Neuronal stem cell (in vitro differentiated cells): ENCODE measurements around the gene GALC.

Source experiments
- DNase-seq: peaks from one replicate; pipeline ENCODE4 v3.0.0-alpha.2; 2013; ENCODE audit warnings: low spot score
- H2AFZ ChIP-seq: one replicate; pipeline ENCODE4 v1.6.1; 2013; ENCODE audit warnings: mild to moderate bottlenecking, low read length, inconsistent platforms
- H2AK5ac ChIP-seq: 2 replicates; pipeline ENCODE4 v1.6.1; 2013; ENCODE audit warnings: low read depth, mild to moderate bottlenecking, inconsistent platforms, low read length, moderate library complexity, mixed read lengths
- H2BK120ac ChIP-seq: 2 replicates; pipeline ENCODE4 v1.6.1; 2013; ENCODE audit warnings: low read depth, mild to moderate bottlenecking, inconsistent platforms, low read length, moderate library complexity, mixed read lengths
- H2BK12ac ChIP-seq: one replicate; pipeline ENCODE4 v1.6.1; 2013; ENCODE audit warnings: low read length, inconsistent platforms
- H2BK15ac ChIP-seq: 2 replicates; pipeline ENCODE4 v1.6.1; 2013; ENCODE audit warnings: mild to moderate bottlenecking, low read length, inconsistent platforms, mixed read lengths
- H2BK5ac ChIP-seq: one replicate; pipeline ENCODE4 v1.6.1; 2013; ENCODE audit warnings: inconsistent platforms, mild to moderate bottlenecking, low read length, moderate library complexity
- H3K14ac ChIP-seq: one replicate; pipeline ENCODE4 v1.6.1; 2013; ENCODE audit warnings: low read length, inconsistent platforms
- H3K18ac ChIP-seq: 2 replicates; pipeline ENCODE4 v1.6.1; 2013; ENCODE audit warnings: low read length, inconsistent platforms
- H3K23ac ChIP-seq: 2 replicates; pipeline ENCODE4 v1.6.1; 2013; ENCODE audit warnings: low read depth, mild to moderate bottlenecking, mixed read lengths, low read length, inconsistent platforms; ENCODE audit not compliant: poor library complexity
- H3K27ac ChIP-seq: replicated peaks from 3 replicates; pipeline ENCODE4 v1.5.1; 2013; ENCODE audit warnings: low read length, inconsistent platforms
- H3K27me3 ChIP-seq, 3 experiments: 2 replicates each; pipeline ENCODE4 v1.6.1; 2013; ENCODE audit warnings: low read length in 3 of 3, mild to moderate bottlenecking in 2 of 3, inconsistent platforms in 1 of 3, low read depth in 1 of 3, mixed read lengths in 1 of 3, moderate library complexity in 1 of 3; ENCODE audit not compliant: control insufficient read depth in 3 of 3, insufficient read depth in 3 of 3
- H3K36me3 ChIP-seq, 2 donors: replicated peaks in 1 of 2; 2 replicates each; pipeline ENCODE4 v1.6.1; 2013; ENCODE audit warnings: low read length in 2 of 2; ENCODE audit not compliant: control insufficient read depth in 2 of 2, insufficient read depth in 2 of 2
- H3K4ac ChIP-seq: 2 replicates; pipeline ENCODE4 v1.6.1; 2013; ENCODE audit warnings: inconsistent platforms, mild to moderate bottlenecking, low read length, moderate library complexity
- H3K4me1 ChIP-seq, 2 donors: 1 replicate in 1 of 2; 2 replicates in 1 of 2; pipeline ENCODE4 v1.6.1; 2013; ENCODE audit warnings: low read length in 2 of 2, low read depth in 1 of 2; ENCODE audit not compliant: control insufficient read depth in 2 of 2, insufficient read depth in 1 of 2
- H3K4me2 ChIP-seq: one replicate; pipeline ENCODE4 v1.6.1; 2013; ENCODE audit warnings: mild to moderate bottlenecking, low read length, inconsistent platforms; ENCODE audit not compliant: insufficient read depth, poor library complexity, severe bottlenecking
- H3K4me3 ChIP-seq, 2 donors: 2 replicates each; pipeline ENCODE4 v1.5.1; 2013; ENCODE audit warnings: low read length in 2 of 2, mild to moderate bottlenecking in 2 of 2, inconsistent platforms in 1 of 2, moderate library complexity in 1 of 2
- H3K79me1 ChIP-seq: one replicate; pipeline ENCODE4 v1.6.1; 2013; ENCODE audit warnings: low read depth, mild to moderate bottlenecking, inconsistent platforms, low read length, moderate library complexity
- H3K9ac ChIP-seq: one replicate; pipeline ENCODE4 v1.6.1; 2013; ENCODE audit warnings: mild to moderate bottlenecking, low read depth, low read length, inconsistent platforms; ENCODE audit not compliant: poor library complexity
- H3K9me3 ChIP-seq, 2 donors: replicated peaks in 1 of 2; 2 replicates each; pipeline versions ENCODE3 to v1.6.1; 2013; ENCODE audit warnings: low read length in 2 of 2, mild to moderate bottlenecking in 2 of 2, inconsistent platforms in 1 of 2, low read depth in 1 of 2, mixed read lengths in 1 of 2, moderate library complexity in 1 of 2; ENCODE audit not compliant: control insufficient read depth in 2 of 2, insufficient read depth in 1 of 2
- H4K8ac ChIP-seq: one replicate; pipeline ENCODE4 v1.6.1; 2013; ENCODE audit warnings: low read depth, mild to moderate bottlenecking, inconsistent platforms, low read length, moderate library complexity
- H4K91ac ChIP-seq: one replicate; pipeline ENCODE4 v1.6.1; 2013; ENCODE audit warnings: low read length, low read depth, mild to moderate bottlenecking, inconsistent platforms; ENCODE audit not compliant: poor library complexity
- WGBS, 2 donors: extraction: QIAGEN DNeasy Blood & Tissue Kit; methylation state at CpG; one replicate each; pipeline ENCODE4 v1.1.7; 2013; ENCODE audit warnings: missing lambda C conversion rate in 2 of 2, mixed read lengths in 1 of 2; ENCODE audit not compliant: insufficient read length in 2 of 2, insufficient replicate concordance in 1 of 2; ENCODE audit errors: extremely low coverage in 2 of 2; 5-methylcytosine and 5-hydroxymethylcytosine counted together

Gene GALC

DNA sequence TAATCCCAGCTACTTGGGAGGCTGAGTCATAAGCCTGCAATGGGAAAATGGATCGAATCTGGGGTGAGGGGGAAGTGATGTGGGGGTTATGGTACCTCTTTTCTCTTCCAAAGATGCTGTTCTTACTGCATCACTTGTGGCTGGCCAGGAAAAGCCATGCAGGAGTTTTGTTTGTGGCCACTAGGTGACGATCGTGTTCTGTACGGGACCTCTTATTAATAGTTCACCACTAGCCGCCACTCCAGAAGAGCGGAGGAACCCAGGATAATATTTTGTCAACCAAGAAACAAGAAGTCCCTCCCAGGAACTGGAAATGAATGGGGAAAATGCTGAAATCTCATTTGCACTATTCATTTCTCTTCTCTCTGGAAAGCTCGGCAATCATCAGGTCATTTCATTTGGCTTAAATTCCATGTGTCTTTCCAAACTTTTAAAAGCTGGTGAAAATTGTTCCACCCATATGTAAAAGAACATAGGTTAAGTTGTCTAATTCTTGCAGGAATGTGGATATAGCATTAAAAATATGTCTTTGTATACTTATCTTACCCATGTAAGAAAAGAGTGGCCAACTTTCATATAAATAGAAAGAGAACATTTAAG is 20.9 kb upstream of the GALC start:
- Histone ChIP-seq H3K14ac (no peak overlapping the region), H4K8ac (no peak overlapping the region), H3K18ac (no peak overlapping the region), H3K79me1 (no peaks in the 10 kb centered on the region), H2BK15ac (no peak overlapping the region), H2BK120ac (no peak overlapping the region), H3K9ac (no peak overlapping the region), H2BK5ac (no peak overlapping the region), H3K27ac (no peak overlapping the region), H3K4me1 (no peaks in the 10 kb centered on the region), H4K91ac (no peak overlapping the region), H3K4me3 (no peak overlapping the region), H3K4ac (no peak overlapping the region), H3K27me3 (no peaks in the 10 kb centered on the region), H2BK12ac (no peak overlapping the region), H2AK5ac (no peak overlapping the region), H3K23ac (no peak overlapping the region), H3K36me3 (no peaks in the 10 kb centered on the region), H3K4me2 (no peak overlapping the region), H2AFZ (peak overlapping the region; percentile 70), H3K9me3 (peaks cover 0 to 3% of the 10 kb centered on the region in 2 donors)
- no CpG with 5 or more reads among the region's 7 CpGs for WGBS, 2 donors
- DNase-seq, result peak; percentile 56

DNA sequence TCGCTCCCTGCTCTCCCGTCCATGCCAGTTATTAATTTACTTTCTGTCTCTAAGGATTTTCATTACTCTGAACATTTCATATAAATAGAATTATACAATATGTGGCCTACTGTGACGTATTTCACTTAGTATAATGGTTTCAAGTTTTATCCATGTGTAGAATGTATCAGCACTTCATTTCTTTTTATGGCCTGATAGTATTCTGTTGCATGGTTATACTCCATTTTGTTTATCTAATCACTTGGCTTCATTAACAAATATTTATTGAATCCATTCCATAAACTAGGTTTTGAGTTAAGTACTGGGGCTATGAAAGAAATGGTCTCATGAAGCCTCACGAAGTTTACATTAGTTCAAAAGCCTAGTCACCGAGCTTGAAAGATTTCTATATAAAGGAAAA is 19.5 kb upstream of the GALC start:
- no peak overlapping the region for H2BK120ac ChIP-seq
- H2BK12ac ChIP-seq, result no peak overlapping the region
- H4K8ac ChIP-seq, result no peak overlapping the region
- no peak for DNase-seq
- H3K4me3 ChIP-seq, result no peak overlapping the region
- no peak overlapping the region for H3K18ac ChIP-seq
- no peak overlapping the region for H3K27ac ChIP-seq
- no peak overlapping the region for H3K14ac ChIP-seq
- no peaks in the 10 kb centered on the region for H3K36me3 ChIP-seq
- H2AK5ac ChIP-seq, result no peak overlapping the region
- no peak overlapping the region for H2BK5ac ChIP-seq
- H3K79me1 ChIP-seq, result no peaks in the 10 kb centered on the region
- H3K27me3 ChIP-seq, result no peaks in the 10 kb centered on the region
- no peak overlapping the region for H3K9ac ChIP-seq
- H3K4ac ChIP-seq, result no peak overlapping the region
- H2AFZ ChIP-seq, result no peak overlapping the region
- peaks cover 0 to 3% of the 10 kb centered on the region in 2 donors for H3K9me3 ChIP-seq
- no peak overlapping the region for H2BK15ac ChIP-seq
- H3K4me2 ChIP-seq, result no peak overlapping the region
- no peak overlapping the region for H3K23ac ChIP-seq
- no peaks in the 10 kb centered on the region for H3K4me1 ChIP-seq
- no CpG with 5 or more reads among the region's 5 CpGs for WGBS, 2 donors
- no peak overlapping the region for H4K91ac ChIP-seq

DNA sequence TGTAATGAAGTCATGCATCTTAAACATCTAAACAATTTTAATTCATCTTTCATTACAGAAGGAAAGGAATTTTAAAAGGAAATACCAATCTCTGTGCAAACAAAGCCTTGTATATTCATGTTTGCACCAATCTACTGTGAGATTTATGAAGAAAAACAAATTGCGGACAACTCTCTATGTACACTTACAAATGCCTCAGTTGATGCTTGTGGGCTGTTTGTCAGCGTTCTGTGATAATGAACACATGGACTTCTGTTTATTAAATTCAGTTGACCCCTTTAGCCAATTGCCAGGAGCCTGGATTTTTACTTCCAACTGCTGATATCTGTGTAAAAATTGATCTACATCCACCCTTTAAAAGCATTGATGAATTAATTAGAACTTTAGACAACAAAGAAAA is 17.3 kb upstream of the GALC start:
- H2AFZ ChIP-seq, result no peak overlapping the region
- H3K9me3 ChIP-seq, result no peaks in the 10 kb centered on the region
- H3K27me3 ChIP-seq, result no peaks in the 10 kb centered on the region
- no peaks in the 10 kb centered on the region for H3K4me1 ChIP-seq
- no peak overlapping the region for H3K9ac ChIP-seq
- WGBS, 2 donors, result no CpG with 5 or more reads among the region's 2 CpGs
- no peak overlapping the region for H3K23ac ChIP-seq
- DNase-seq, result no peak
- no peak overlapping the region for H3K14ac ChIP-seq
- H4K8ac ChIP-seq, result no peak overlapping the region
- H2AK5ac ChIP-seq, result no peak overlapping the region
- H3K18ac ChIP-seq, result no peak overlapping the region
- no peak overlapping the region for H3K27ac ChIP-seq
- no peak overlapping the region for H2BK15ac ChIP-seq
- H3K79me1 ChIP-seq, result no peaks in the 10 kb centered on the region
- H3K4me2 ChIP-seq, result no peak overlapping the region
- no peak overlapping the region for H2BK120ac ChIP-seq
- H3K4me3 ChIP-seq, result no peak overlapping the region
- H3K36me3 ChIP-seq, result no peaks in the 10 kb centered on the region
- no peak overlapping the region for H2BK12ac ChIP-seq
- no peak overlapping the region for H4K91ac ChIP-seq
- no peak overlapping the region for H2BK5ac ChIP-seq
- no peak overlapping the region for H3K4ac ChIP-seq

DNA sequence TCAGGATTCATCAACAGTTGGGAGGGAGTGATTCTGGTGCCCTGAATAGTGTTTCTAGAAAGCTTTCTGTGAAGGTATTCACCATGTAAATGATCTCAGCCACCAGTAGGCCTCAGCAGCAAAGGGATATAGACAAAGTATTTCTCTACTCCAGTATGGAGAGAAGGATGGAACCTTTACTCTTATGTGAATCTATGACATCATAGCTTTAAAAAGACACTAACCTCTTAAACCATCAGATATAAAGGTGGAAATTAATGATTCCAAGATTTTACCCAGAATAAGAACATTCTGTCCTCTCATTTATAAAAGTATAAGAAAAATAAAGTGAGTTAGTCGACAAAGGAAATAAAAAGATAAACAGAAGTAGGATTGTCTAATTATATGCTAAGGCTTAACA is 16.5 kb upstream of the GALC start:
- WGBS, 2 donors, result 100% methylated on average over 1 of the region's 1 CpG; no CpG with 5 or more reads in 1 of the 2 donors
- Histone ChIP-seq H3K23ac (no peak overlapping the region), H3K4ac (no peak overlapping the region), H2AK5ac (no peak overlapping the region), H3K9ac (no peak overlapping the region), H3K14ac (no peak overlapping the region), H3K36me3 (no peaks in the 10 kb centered on the region), H3K4me1 (no peaks in the 10 kb centered on the region), H2BK15ac (no peak overlapping the region), H3K18ac (no peak overlapping the region), H2BK5ac (no peak overlapping the region), H3K4me2 (no peak overlapping the region), H2BK12ac (no peak overlapping the region), H3K27me3 (no peaks in the 10 kb centered on the region), H3K4me3 (no peak overlapping the region), H4K91ac (no peak overlapping the region), H4K8ac (no peak overlapping the region), H2BK120ac (no peak overlapping the region), H3K79me1 (no peaks in the 10 kb centered on the region), H3K27ac (no peak overlapping the region), H3K9me3 (no peaks in the 10 kb centered on the region), H2AFZ (no peak overlapping the region)
- no peak for DNase-seq
